Measurements from ENCODE around the gene ZNF578.
"Not testable (repeated sequence)": the region's sequence is repeated elsewhere in the genome, so short reads cannot be mapped to it uniquely, and the experiment has no call there.

ZNF578 gene

GRCh38 chr19:52558732-52559445 is 105.5 kb downstream of the ZNF578 start:
- DNase-seq (ENCODE audit: low read depth in 2 of 2): not testable (repeated sequence)

GRCh38 chr19:52561611-52562010 is 108.3 kb downstream of the ZNF578 start:
- DNase-seq (ENCODE audit: low read depth in 2 of 2): not testable (repeated sequence)
